ENCODE data around the gene MBD3L4. TPM values are rescaled to one million over a fixed set of nuclear protein-coding genes. Genes with fewer than 3 reads are reported as not detected.
"Not testable (repeated sequence)": the region's sequence is repeated elsewhere in the genome, so short reads cannot be mapped to it uniquely, and the experiment has no call there.

The MBD3L4 gene
- total RNA-seq, result not detected in 2 replicates
- polyA plus RNA-seq, result not detected in 2 replicates
- polyA plus RNA-seq (2011; cell fraction: cytosol; rRNA removed), result not detected in 2 replicates
- polyA plus RNA-seq (2011; cell fraction: nucleus; rRNA removed), result not detected in 2 replicates
- not detected in 2 replicates for polyA plus RNA-seq (2012)
- not detected in 2 replicates for polyA minus RNA-seq
- not detected for polyA minus RNA-seq (2011; cell fraction: cytosol; rRNA and poly(A)+ RNA removed)
- polyA minus RNA-seq (2011; cell fraction: nucleus; rRNA and poly(A)+ RNA removed), result not detected in 2 replicates
- Bru-seq, nascent RNA, result not detected
- BruChase-seq, experiment 1, labeled RNA remaining after a 6-hour chase, result not detected
- not detected for BruChase-seq, experiment 2, labeled RNA remaining after a 2-hour chase
- long read RNA-seq, result 0 reads

GRCh38 chr19:7040079-7040478, at the start of gene MBD3L4:
Gene MBD3L4, minus strand, starts transcription at chr19:7040179. Its CDS starts 35 bp downstream, at chr19:7040144.
- H3K9me3 ChIP-seq (replicated peaks; ENCODE audit: control insufficient read depth, insufficient read depth, low read length); DNase-seq (ENCODE audit: low read depth, low spot score); H2AFZ ChIP-seq (ENCODE audit: low read depth, low read length); H3K79me2 ChIP-seq (ENCODE audit: control insufficient read depth, insufficient read depth, low read length); FAIRE-seq; H3K36me3 ChIP-seq (ENCODE audit: control insufficient read depth in 2 of 2, extremely low read depth in 1 of 2, insufficient read depth in 2 of 2, low read length in 2 of 2); H3K27me3 ChIP-seq (ENCODE audit: control insufficient read depth in 2 of 2, insufficient read depth in 2 of 2, low read length in 2 of 2); CTCF ChIA-PET; H3K9ac ChIP-seq (replicated peaks; ENCODE audit: extremely low read depth, insufficient read depth, low read length); H3K4me3 ChIP-seq (replicated peaks in 1 of 3; ENCODE audit: insufficient read depth in 1 of 3, low read depth in 1 of 3, low read length in 3 of 3); H3K4me2 ChIP-seq (ENCODE audit: insufficient read depth, low read length); H3K4me1 ChIP-seq (ENCODE audit: control insufficient read depth, extremely low read depth, insufficient read depth, low read length); H4K20me1 ChIP-seq (replicated peaks; ENCODE audit: control insufficient read depth, extremely low read depth, insufficient read depth, low read length); POLR2A ChIA-PET; H3K9me1 ChIP-seq (replicated peaks; ENCODE audit: control insufficient read depth, extremely low read depth, insufficient read depth, low read length); H3K27ac ChIP-seq (ENCODE audit: insufficient read depth, low read depth, low read length); dilution Hi-C loops (cut with MboI; ENCODE audit: extremely low pct_ligation_motif_present, low sequenced_read_pairs); intact Hi-C loops (cut with micrococcal nuclease); BruUV-seq (replicated peaks): not testable (repeated sequence)

GRCh38 chr19:7088999-7089398, 49.0 kb upstream of the MBD3L4 start:
- Histone ChIP-seq H3K9me1 (replicated peaks; ENCODE audit: control insufficient read depth, extremely low read depth, insufficient read depth, low read length) (no peaks in the 10 kb centered on the region), H3K4me1 (ENCODE audit: control insufficient read depth, extremely low read depth, insufficient read depth, low read length) (no peaks in the 10 kb centered on the region), H2AFZ (ENCODE audit: low read depth, low read length) (no peak overlapping the region), H3K4me3 (replicated peaks in 1 of 3; ENCODE audit: insufficient read depth in 1 of 3, low read depth in 1 of 3, low read length in 3 of 3) (no peak overlapping the region), H3K27me3 (ENCODE audit: control insufficient read depth in 2 of 2, insufficient read depth in 2 of 2, low read length in 2 of 2) (no peaks in the 10 kb centered on the region), H3K9me3 (replicated peaks; ENCODE audit: control insufficient read depth, insufficient read depth, low read length) (peaks cover 9% of the 10 kb centered on the region), H3K27ac (ENCODE audit: insufficient read depth, low read depth, low read length) (no peak overlapping the region), H3K9ac (replicated peaks; ENCODE audit: extremely low read depth, insufficient read depth, low read length) (no peak overlapping the region), H3K36me3 (ENCODE audit: control insufficient read depth in 2 of 2, extremely low read depth in 1 of 2, insufficient read depth in 2 of 2, low read length in 2 of 2) (peaks cover 0 to 5% of the 10 kb centered on the region in 2 experiments), H3K79me2 (ENCODE audit: control insufficient read depth, insufficient read depth, low read length) (no peaks in the 10 kb centered on the region), H4K20me1 (replicated peaks; ENCODE audit: control insufficient read depth, extremely low read depth, insufficient read depth, low read length) (no peaks in the 10 kb centered on the region), H3K4me2 (ENCODE audit: insufficient read depth, low read length) (no peak overlapping the region)
- dilution Hi-C loops (cut with MboI; ENCODE audit: extremely low pct_ligation_motif_present, low sequenced_read_pairs), result no loop called here
- ChIA-PET CTCF (no interaction called here), POLR2A (no interaction called here)
- no peak for DNase-seq (ENCODE audit: low read depth, low spot score)
- intact Hi-C loops (cut with micrococcal nuclease), result no loop called here
- TF ChIP-seq EZH2 (IDR thresholded peaks at IDR 0.05; ENCODE audit: borderline replicate concordance, low read depth, low read length, severe bottlenecking), result no peak
- TF ChIP-seq POLR2A (IDR thresholded peaks at IDR 0.05; ENCODE audit: low read depth, low read length), result no peak
- TF ChIP-seq MYC (IDR thresholded peaks at IDR 0.05; ENCODE audit: low read depth, low read length), result no peak
- no peak for TF ChIP-seq POLR2AphosphoS5 (IDR thresholded peaks at IDR 0.05; ENCODE audit: insufficient read depth, low read depth, low read length)
- FAIRE-seq, result no peak
- BruUV-seq (replicated peaks), result no TSS peak

Data from endothelial cell of umbilical vein (primary cell).